SK-N-SH (cell line): Measurements from ENCODE around the gene GRIA1. TPM values are rescaled to one million over a fixed set of nuclear protein-coding genes. Genes with fewer than 3 reads are reported as not detected.

Experiments used
- CTCF ChIA-PET: fragments of 300-600, 350-600 bp; formaldehyde crosslinking; extraction: SDS; loops from one replicate; lab custom pipeline; 2021; lab: Yijun Ruan, JAX
- POLR2A ChIA-PET: fragments of 350-600 bp; sonication (Branson Sonifier 250); formaldehyde crosslinking; extraction: SDS; loops from one replicate; lab custom pipeline; 2020; ENCODE audit warnings: antibody characterized with exemption, inconsistent platforms; lab: Yijun Ruan, JAX
- DNase-seq: peaks from one replicate; pipeline ENCODE4 v3.0.0; 2012
- H2AFZ ChIP-seq: fragments of 200-600 bp; sonication (generic); 2 replicates; pipeline ENCODE4 v1.8.1; 2016; ENCODE audit warnings: antibody characterized with exemption, mild to moderate bottlenecking, low read depth
- H3F3A ChIP-seq: fragments of 200-600 bp; sonication (generic); replicated peaks from 2 replicates; pipeline ENCODE3; 2016; ENCODE audit warnings: antibody characterized with exemption, mild to moderate bottlenecking; ENCODE audit not compliant: insufficient read depth
- H3K27ac ChIP-seq, 2 experiments: fragments of 200-500 bp in 1 of 2; fragments of 200-600 bp in 1 of 2; sonication (Bioruptor generic) in 1 of 2; sonication (generic), shearing (Covaris generic) in 1 of 2; 2 replicates each; pipeline versions ENCODE4 v1.5.1 to v1.6.1; 2014 to 2016; ENCODE audit warnings: low read depth in 2 of 2, inconsistent platforms in 1 of 2, low read length in 1 of 2, mild to moderate bottlenecking in 1 of 2, mixed read lengths in 1 of 2
- H3K27me3 ChIP-seq: fragments of 200-600 bp; sonication (generic), shearing (Covaris generic); 2 replicates; pipeline ENCODE4 v1.6.1; 2016; ENCODE audit warnings: mixed run types; ENCODE audit not compliant: insufficient read depth
- H3K36me3 ChIP-seq, 2 experiments: fragments of 200-500 bp in 1 of 2; fragments of 200-600 bp in 1 of 2; sonication (Bioruptor generic) in 1 of 2; sonication (generic) in 1 of 2; replicated peaks in 1 of 2; 2 replicates each; pipeline versions ENCODE3 to v1.5.1; 2014 to 2016; ENCODE audit warnings: low read length in 1 of 2, mild to moderate bottlenecking in 1 of 2; ENCODE audit not compliant: insufficient read depth in 2 of 2, control insufficient read depth in 1 of 2
- H3K4me1 ChIP-seq, 2 experiments: fragments of 200-500 bp in 1 of 2; fragments of 200-600 bp in 1 of 2; sonication (Bioruptor generic) in 1 of 2; sonication (generic), shearing (Covaris generic) in 1 of 2; 2 replicates each; pipeline versions ENCODE4 v1.5.1 to v1.6.1; 2014 to 2016; ENCODE audit warnings: low read depth in 1 of 2, low read length in 1 of 2, mixed run types in 1 of 2; ENCODE audit not compliant: insufficient read depth in 2 of 2, control insufficient read depth in 1 of 2
- H3K4me2 ChIP-seq: fragments of 200-600 bp; sonication (generic), shearing (Covaris generic); 2 replicates; pipeline ENCODE4 v1.6.1; 2017; ENCODE audit warnings: mixed run types
- H3K4me3 ChIP-seq, 2 experiments: fragments of 200-500 bp in 1 of 2; fragments of 200-600 bp in 1 of 2; sonication (Bioruptor generic) in 1 of 2; sonication (generic), shearing (Covaris generic) in 1 of 2; 2 replicates each; pipeline versions ENCODE4 v1.5.1 to v1.8.1; 2014 to 2016; ENCODE audit warnings: low read depth in 2 of 2, inconsistent platforms in 1 of 2, low read length in 1 of 2, mild to moderate bottlenecking in 1 of 2, mixed read lengths in 1 of 2, moderate library complexity in 1 of 2
- H3K79me2 ChIP-seq: fragments of 200-600 bp; sonication (generic); 2 replicates; pipeline ENCODE4 v1.8.1; 2017; ENCODE audit warnings: mild to moderate bottlenecking; ENCODE audit not compliant: insufficient read depth
- H3K9ac ChIP-seq: fragments of 200-600 bp; sonication (generic); 2 replicates; pipeline ENCODE4 v1.6.1; 2017; ENCODE audit warnings: mixed run types
- H3K9me2 ChIP-seq: fragments of 200-600 bp; sonication (generic); 2 replicates; pipeline ENCODE4 v1.6.1; 2017; ENCODE audit warnings: mixed run types
- H3K9me3 ChIP-seq: fragments of 200-600 bp; sonication (generic); 2 replicates; pipeline ENCODE4 v1.6.1; 2017; ENCODE audit warnings: mixed run types, mild to moderate bottlenecking, moderate library complexity
- H4K20me1 ChIP-seq: fragments of 200-600 bp; sonication (generic); 2 replicates; pipeline ENCODE4 v1.6.1; 2017; ENCODE audit warnings: mild to moderate bottlenecking, mixed run types; ENCODE audit not compliant: insufficient read depth
- ELF1 ChIP-seq: IDR thresholded peaks from 2 replicates; pipeline ENCODE4 v1.4.0; 2012
- FOSL2 ChIP-seq: IDR thresholded peaks from 2 replicates; pipeline ENCODE4 v1.4.0; 2012; ENCODE audit warnings: low read depth, mild to moderate bottlenecking, moderate library complexity, borderline replicate concordance
- FOXJ3 ChIP-seq: sonication (generic); formaldehyde crosslinking; IDR thresholded peaks from 2 replicates; pipeline ENCODE4 v1.5.1; 2020; ENCODE audit warnings: mild to moderate bottlenecking, missing genetic modification reagents
- FOXM1 ChIP-seq: IDR thresholded peaks from 2 replicates; pipeline ENCODE4 v1.4.0; 2012; ENCODE audit warnings: low read depth, mild to moderate bottlenecking
- NFIC ChIP-seq: IDR thresholded peaks from 2 replicates; pipeline ENCODE4 v1.4.0; 2012; ENCODE audit warnings: borderline replicate concordance
- RAD21 ChIP-seq: IDR thresholded peaks from 2 replicates; pipeline ENCODE4 v1.6.1; 2012; ENCODE audit warnings: mild to moderate bottlenecking, low read length
- TCF12 ChIP-seq: IDR thresholded peaks from 2 replicates; pipeline ENCODE4 v1.4.0; 2012
- WGBS: methylation state at CpG from one replicate; pipeline ENCODE4 v1.1.6; 2017; ENCODE audit warnings: low lambda C conversion rate; 5-methylcytosine and 5-hydroxymethylcytosine counted together
- polyA plus RNA-seq, 3 experiments: library from polyadenylated mRNA; depleted of rRNA; stranded (reverse); fragments of >200 nt; gene quantifications; 2 replicates each; pipeline ENCODE4 v1.2.3, GENCODE V29; 2012
- TF ChIP-seq, protein P1 (sequence below): IDR thresholded peaks from 2 replicates; pipeline ENCODE4 v1.6.1; 2012; ENCODE audit warnings: mild to moderate bottlenecking, low read depth, low read length, moderate library complexity
- TF ChIP-seq, protein P2 (sequence below): IDR thresholded peaks from 2 replicates; pipeline ENCODE4 v1.4.0; 2012; ENCODE audit warnings: low read depth
- TF ChIP-seq, protein P3 (sequence below): fragments of 150-350 bp; IDR thresholded peaks from 2 replicates; pipeline ENCODE4 v1.6.1; 2017; ENCODE audit warnings: antibody characterized with exemption, low read length, low read depth, borderline replicate concordance
- TF ChIP-seq, protein P4 (sequence below): fragments of 200-600 bp; sonication (generic); IDR thresholded peaks from 2 replicates; pipeline ENCODE4 v1.6.1; 2017; ENCODE audit warnings: antibody characterized with exemption, mild to moderate bottlenecking, moderate library complexity

The GRIA1 gene
- polyA plus RNA-seq, 1 of the 3 experiments (the other 2 are of a cell fraction) = 0.35 TPM

DNA sequence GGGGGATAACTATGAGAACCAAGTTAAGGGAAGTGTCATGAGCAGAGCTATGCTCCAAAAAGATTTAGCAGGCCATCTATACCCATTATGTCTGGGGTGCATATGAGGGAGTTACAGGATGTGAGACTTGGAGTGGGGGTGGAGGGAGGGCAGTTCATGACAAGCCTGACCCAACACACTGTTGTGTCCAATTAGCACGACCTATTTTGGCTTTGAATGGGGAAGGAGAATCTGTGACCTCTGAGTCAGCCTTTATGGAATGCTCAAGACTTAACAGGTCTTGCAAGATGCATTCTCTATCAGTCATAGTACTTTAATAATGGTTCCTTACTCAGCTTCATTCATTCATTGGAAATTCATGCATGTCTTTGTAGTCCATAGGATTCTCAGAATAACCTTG lies 71.7 kb downstream of the GRIA1 start (continued):
- TF ChIP-seq, protein P1, sequence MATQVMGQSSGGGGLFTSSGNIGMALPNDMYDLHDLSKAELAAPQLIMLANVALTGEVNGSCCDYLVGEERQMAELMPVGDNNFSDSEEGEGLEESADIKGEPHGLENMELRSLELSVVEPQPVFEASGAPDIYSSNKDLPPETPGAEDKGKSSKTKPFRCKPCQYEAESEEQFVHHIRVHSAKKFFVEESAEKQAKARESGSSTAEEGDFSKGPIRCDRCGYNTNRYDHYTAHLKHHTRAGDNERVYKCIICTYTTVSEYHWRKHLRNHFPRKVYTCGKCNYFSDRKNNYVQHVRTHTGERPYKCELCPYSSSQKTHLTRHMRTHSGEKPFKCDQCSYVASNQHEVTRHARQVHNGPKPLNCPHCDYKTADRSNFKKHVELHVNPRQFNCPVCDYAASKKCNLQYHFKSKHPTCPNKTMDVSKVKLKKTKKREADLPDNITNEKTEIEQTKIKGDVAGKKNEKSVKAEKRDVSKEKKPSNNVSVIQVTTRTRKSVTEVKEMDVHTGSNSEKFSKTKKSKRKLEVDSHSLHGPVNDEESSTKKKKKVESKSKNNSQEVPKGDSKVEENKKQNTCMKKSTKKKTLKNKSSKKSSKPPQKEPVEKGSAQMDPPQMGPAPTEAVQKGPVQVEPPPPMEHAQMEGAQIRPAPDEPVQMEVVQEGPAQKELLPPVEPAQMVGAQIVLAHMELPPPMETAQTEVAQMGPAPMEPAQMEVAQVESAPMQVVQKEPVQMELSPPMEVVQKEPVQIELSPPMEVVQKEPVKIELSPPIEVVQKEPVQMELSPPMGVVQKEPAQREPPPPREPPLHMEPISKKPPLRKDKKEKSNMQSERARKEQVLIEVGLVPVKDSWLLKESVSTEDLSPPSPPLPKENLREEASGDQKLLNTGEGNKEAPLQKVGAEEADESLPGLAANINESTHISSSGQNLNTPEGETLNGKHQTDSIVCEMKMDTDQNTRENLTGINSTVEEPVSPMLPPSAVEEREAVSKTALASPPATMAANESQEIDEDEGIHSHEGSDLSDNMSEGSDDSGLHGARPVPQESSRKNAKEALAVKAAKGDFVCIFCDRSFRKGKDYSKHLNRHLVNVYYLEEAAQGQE = no peak
- TF ChIP-seq RAD21 (no peak), FOSL2 (peak; percentile 32; the same call in 1 of the 2 replicates)

DNA sequence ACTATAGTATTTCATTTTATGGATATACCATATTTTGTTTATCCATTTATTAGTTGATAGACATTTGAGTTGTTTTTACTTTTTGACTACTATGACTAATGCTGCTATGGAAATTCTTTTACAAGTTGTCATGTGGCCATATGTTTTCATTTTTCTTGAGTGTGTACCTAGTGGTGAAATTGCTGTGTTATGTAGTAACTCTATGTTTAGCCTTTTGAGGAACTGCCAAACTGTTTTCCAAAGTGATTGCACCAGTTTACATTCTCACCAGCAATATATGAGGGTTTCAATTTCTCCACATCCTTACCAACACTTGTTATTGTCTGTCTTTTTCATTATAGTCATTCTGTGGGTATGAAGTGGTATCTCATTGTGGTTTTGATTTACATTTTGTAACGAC lies 75.4 kb downstream of the GRIA1 start:
- ChIA-PET CTCF (interaction anchor here (1.0 kb wide), 1 partner anchor 24 kb away, joined by 3 read pairs; no protein-coding TSS in a partner anchor), POLR2A (no interaction called here)
- no peak for DNase-seq
- H3K9ac ChIP-seq = no peak overlapping the region
- H3K4me2 ChIP-seq = no peak overlapping the region
- no peaks in the 10 kb centered on the region for H3K9me3 ChIP-seq
- no peaks in the 10 kb centered on the region for H3K36me3 ChIP-seq
- no peaks in the 10 kb centered on the region for H3K79me2 ChIP-seq
- H3F3A ChIP-seq = peaks cover 5% of the 10 kb centered on the region
- H3K4me1 ChIP-seq = peaks cover 0 to 8% of the 10 kb centered on the region in 2 experiments; a peak in 1 of 4 replicates
- no peaks in the 10 kb centered on the region for H3K27me3 ChIP-seq
- H3K9me2 ChIP-seq = no peaks in the 10 kb centered on the region
- no peak overlapping the region for H3K4me3 ChIP-seq
- no peak overlapping the region for H3K27ac ChIP-seq
- no peak for TF ChIP-seq ELF1
- TF ChIP-seq TCF12 = peak; percentile 35; the same call in 1 of the 2 replicates
- H2AFZ ChIP-seq = no peak overlapping the region
- no peaks in the 10 kb centered on the region for H4K20me1 ChIP-seq
- 74% methylated on average over 1 of the region's 1 CpG for WGBS

DNA sequence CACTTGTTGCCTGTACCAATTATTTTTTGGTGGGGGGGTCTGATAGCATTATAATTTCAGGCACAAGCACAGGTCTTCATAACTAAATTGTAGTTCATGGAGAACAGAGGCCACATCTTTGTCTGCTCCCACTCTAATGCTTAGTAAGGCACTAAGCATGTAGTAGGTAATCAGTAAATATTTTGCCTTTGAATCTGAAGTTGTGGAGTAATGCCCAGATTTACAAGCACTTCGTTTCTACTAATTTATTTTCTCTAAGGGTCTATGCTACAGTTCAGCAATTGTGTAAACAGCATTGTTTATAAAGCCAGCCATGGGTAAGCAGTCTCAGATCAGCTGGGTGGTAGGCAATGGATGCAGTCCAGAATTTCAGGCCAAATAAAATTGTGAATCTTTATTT lies 78.6 kb downstream of the GRIA1 start:
- H4K20me1 ChIP-seq = no peaks in the 10 kb centered on the region
- no peaks in the 10 kb centered on the region for H3K36me3 ChIP-seq
- WGBS = 63% methylated on average over 1 of the region's 1 CpG
- TF ChIP-seq, protein P2, sequence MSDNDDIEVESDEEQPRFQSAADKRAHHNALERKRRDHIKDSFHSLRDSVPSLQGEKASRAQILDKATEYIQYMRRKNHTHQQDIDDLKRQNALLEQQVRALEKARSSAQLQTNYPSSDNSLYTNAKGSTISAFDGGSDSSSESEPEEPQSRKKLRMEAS = no peak
- TF ChIP-seq NFIC (no peak), FOXM1 (no peak), ELF1 (no peak), FOXJ3 (CRISPR knock-in tag) (no peak)
- TF ChIP-seq, protein P3, sequence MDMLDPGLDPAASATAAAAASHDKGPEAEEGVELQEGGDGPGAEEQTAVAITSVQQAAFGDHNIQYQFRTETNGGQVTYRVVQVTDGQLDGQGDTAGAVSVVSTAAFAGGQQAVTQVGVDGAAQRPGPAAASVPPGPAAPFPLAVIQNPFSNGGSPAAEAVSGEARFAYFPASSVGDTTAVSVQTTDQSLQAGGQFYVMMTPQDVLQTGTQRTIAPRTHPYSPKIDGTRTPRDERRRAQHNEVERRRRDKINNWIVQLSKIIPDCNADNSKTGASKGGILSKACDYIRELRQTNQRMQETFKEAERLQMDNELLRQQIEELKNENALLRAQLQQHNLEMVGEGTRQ = no peak
- TF ChIP-seq, protein P4, sequence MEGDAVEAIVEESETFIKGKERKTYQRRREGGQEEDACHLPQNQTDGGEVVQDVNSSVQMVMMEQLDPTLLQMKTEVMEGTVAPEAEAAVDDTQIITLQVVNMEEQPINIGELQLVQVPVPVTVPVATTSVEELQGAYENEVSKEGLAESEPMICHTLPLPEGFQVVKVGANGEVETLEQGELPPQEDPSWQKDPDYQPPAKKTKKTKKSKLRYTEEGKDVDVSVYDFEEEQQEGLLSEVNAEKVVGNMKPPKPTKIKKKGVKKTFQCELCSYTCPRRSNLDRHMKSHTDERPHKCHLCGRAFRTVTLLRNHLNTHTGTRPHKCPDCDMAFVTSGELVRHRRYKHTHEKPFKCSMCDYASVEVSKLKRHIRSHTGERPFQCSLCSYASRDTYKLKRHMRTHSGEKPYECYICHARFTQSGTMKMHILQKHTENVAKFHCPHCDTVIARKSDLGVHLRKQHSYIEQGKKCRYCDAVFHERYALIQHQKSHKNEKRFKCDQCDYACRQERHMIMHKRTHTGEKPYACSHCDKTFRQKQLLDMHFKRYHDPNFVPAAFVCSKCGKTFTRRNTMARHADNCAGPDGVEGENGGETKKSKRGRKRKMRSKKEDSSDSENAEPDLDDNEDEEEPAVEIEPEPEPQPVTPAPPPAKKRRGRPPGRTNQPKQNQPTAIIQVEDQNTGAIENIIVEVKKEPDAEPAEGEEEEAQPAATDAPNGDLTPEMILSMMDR = no peak
- no peak overlapping the region for H3K4me3 ChIP-seq
- DNase-seq = no peak
- peaks cover 0 to 8% of the 10 kb centered on the region in 2 experiments; a peak in 1 of 4 replicates for H3K4me1 ChIP-seq
- H3K27me3 ChIP-seq = no peaks in the 10 kb centered on the region
- no peak overlapping the region for H3K27ac ChIP-seq
- no peak overlapping the region for H3K4me2 ChIP-seq
- H3K9ac ChIP-seq = no peak overlapping the region
- no peaks in the 10 kb centered on the region for H3K79me2 ChIP-seq
- ChIA-PET POLR2A (no interaction called here), CTCF (no interaction called here)
- peaks cover 5% of the 10 kb centered on the region for H3F3A ChIP-seq
- no peak overlapping the region for H2AFZ ChIP-seq
- H3K9me3 ChIP-seq = no peaks in the 10 kb centered on the region
- no peaks in the 10 kb centered on the region for H3K9me2 ChIP-seq
